B cell (primary cell): ENCODE data around the gene HSP90B1. TPM values are rescaled to one million over a fixed set of nuclear protein-coding genes. Genes with fewer than 3 reads are reported as not detected.

ENCODE experiments used
- ATAC-seq: fragments of 200-7000 bp; cut with Tn5 transposase; one replicate; pipeline ENCODE4 v1.10.0; 2021; ENCODE audit warnings: low read depth, mild to moderate bottlenecking, moderate number of reproducible peaks, moderate library complexity
- CTCF ChIA-PET: fragments of 350-600 bp; sonication (Branson Sonifier 250); formaldehyde crosslinking; loops from one replicate; lab custom pipeline; 2021; ENCODE audit warnings: antibody characterized with exemption, inconsistent platforms; lab: Charles Lee
- POLR2A ChIA-PET: fragments of 350-600 bp; sonication (Branson Sonifier 250); formaldehyde crosslinking; loops from one replicate; lab custom pipeline; 2021; ENCODE audit warnings: antibody characterized with exemption; lab: Charles Lee
- DNase-seq: peaks from one replicate; pipeline ENCODE4 v3.0.0; 2013
- H2AFZ ChIP-seq: 2 replicates; pipeline ENCODE4 v1.6.1; 2012; ENCODE audit warnings: mild to moderate bottlenecking, low read depth, low read length; ENCODE audit not compliant: insufficient read depth, poor library complexity, severe bottlenecking
- H3K27ac ChIP-seq, 2 donors: 1 replicate in 1 of 2; 2 replicates in 1 of 2; pipeline ENCODE4 v1.5.1; 2012 to 2013; ENCODE audit warnings: low read length in 2 of 2, mild to moderate bottlenecking in 2 of 2, moderate library complexity in 1 of 2
- H3K27me3 ChIP-seq, 4 experiments: fragments of 200-600 bp in 1 of 4; sonication (generic) in 1 of 4; replicated peaks in 1 of 4; 1 replicate in 2 of 4; 2 replicates in 2 of 4; pipeline versions ENCODE4 v1.6.1 to v1.7.0; 2013 to 2016; ENCODE audit warnings: low read length in 3 of 4, mild to moderate bottlenecking in 2 of 4, mixed read lengths in 1 of 4, moderate library complexity in 1 of 4; ENCODE audit not compliant: insufficient read depth in 4 of 4, control insufficient read depth in 3 of 4; ENCODE audit errors: control extremely low read depth in 1 of 4
- H3K36me3 ChIP-seq, 2 experiments: replicated peaks in 1 of 2; 1 replicate in 1 of 2; 2 replicates in 1 of 2; pipeline versions ENCODE4 v1.6.1 to v1.7.1; 2013; ENCODE audit warnings: low read length in 1 of 2; ENCODE audit not compliant: insufficient read depth in 2 of 2, control insufficient read depth in 1 of 2; ENCODE audit errors: control extremely low read depth in 1 of 2, extremely low read depth in 1 of 2
- H3K4me1 ChIP-seq, 2 donors: fragments of 200-600 bp in 1 of 2; sonication (generic) in 1 of 2; 1 replicate in 1 of 2; 2 replicates in 1 of 2; pipeline versions ENCODE4 v1.5.1 to v1.6.1; 2013 to 2017; ENCODE audit warnings: low read length in 2 of 2; ENCODE audit not compliant: control insufficient read depth in 2 of 2, insufficient read depth in 2 of 2
- H3K4me2 ChIP-seq: replicated peaks from 2 replicates; pipeline ENCODE3; 2012; ENCODE audit warnings: mild to moderate bottlenecking, low read depth, low read length; ENCODE audit not compliant: poor library complexity, severe bottlenecking
- H3K4me3 ChIP-seq, 5 experiments: fragments of 200-600 bp in 1 of 5; sonication (generic) in 1 of 5; 1 replicate in 3 of 5; 2 replicates in 2 of 5; pipeline versions ENCODE4 v1.5.1 to v1.7.0; 2011 to 2016; ENCODE audit warnings: low read length in 4 of 5, mild to moderate bottlenecking in 4 of 5, low read depth in 2 of 5, control low read depth in 1 of 5, moderate library complexity in 1 of 5; ENCODE audit not compliant: insufficient read depth in 1 of 5; ENCODE audit errors: control extremely low read depth in 1 of 5, extremely low read depth in 1 of 5
- H3K79me2 ChIP-seq: fragments of 200-600 bp; sonication (generic); one replicate; pipeline ENCODE4 v1.6.0; 2016; ENCODE audit warnings: low read length; ENCODE audit not compliant: control insufficient read depth, insufficient read depth
- H3K9ac ChIP-seq: fragments of 200-600 bp; sonication (generic); 2 replicates; pipeline ENCODE4 v1.6.1; 2017; ENCODE audit warnings: mild to moderate bottlenecking, low read length, moderate library complexity
- H3K9me3 ChIP-seq, 3 donors: one replicate each; pipeline versions ENCODE4 v1.6.1 to v1.7.1; 2013; ENCODE audit warnings: low read length in 2 of 3; ENCODE audit not compliant: control insufficient read depth in 2 of 3, insufficient read depth in 1 of 3; ENCODE audit errors: control extremely low read depth in 1 of 3
- H4K20me1 ChIP-seq: 2 replicates; pipeline ENCODE4 v1.6.0; 2012; ENCODE audit warnings: mild to moderate bottlenecking, low read length; ENCODE audit not compliant: insufficient read depth, control insufficient read depth, poor library complexity, severe bottlenecking
- H3K27ac Mint-ChIP-seq: one replicate; pipeline ENCODE4 v1.8.0; 2021; ENCODE audit warnings: mixed read lengths
- H3K27me3 Mint-ChIP-seq: one replicate; pipeline ENCODE4 v1.8.0; 2021; ENCODE audit warnings: mixed read lengths
- H3K4me1 Mint-ChIP-seq: one replicate; pipeline ENCODE4 v1.8.0; 2021; ENCODE audit warnings: mixed read lengths
- H3K4me3 Mint-ChIP-seq: one replicate; pipeline ENCODE4 v1.8.0; 2021; ENCODE audit warnings: mixed read lengths
- H3K9me3 Mint-ChIP-seq: one replicate; pipeline ENCODE4 v1.8.0; 2022; ENCODE audit warnings: mixed read lengths; ENCODE audit not compliant: insufficient read depth
- EZH2 ChIP-seq: IDR thresholded peaks from 2 replicates; pipeline ENCODE4 v1.6.1; 2012; ENCODE audit warnings: borderline replicate concordance, low read depth, mild to moderate bottlenecking, moderate library complexity, low read length; ENCODE audit not compliant: insufficient read depth, poor library complexity, severe bottlenecking
- WGBS: methylation state at CpG from one replicate; pipeline ENCODE4 v1.1.5; 2013; ENCODE audit warnings: missing lambda C conversion rate; ENCODE audit not compliant: insufficient coverage; 5-methylcytosine and 5-hydroxymethylcytosine counted together
- intact Hi-C: fragments of 100-400 bp; cut with micrococcal nuclease; formaldehyde crosslinking; loops from one replicate; pipeline ENCODE4 v1.10.0; 2022
- polyA plus RNA-seq: library from polyadenylated mRNA; depleted of rRNA; stranded (reverse); fragments of >200 nt; gene quantifications from 2 replicates; pipeline ENCODE4 v1.2.3, GENCODE V29; 2012
- total RNA-seq, 2 donors: library from RNA; stranded (reverse); fragments of 120-200 nt in 1 of 2; gene quantifications; 1 replicate in 1 of 2; 2 replicates in 1 of 2; pipeline versions ENCODE4 v1.2.3 to v1.2.4, GENCODE V29; 2013 to 2022
- TF ChIP-seq, protein P1 (sequence below): fragments of 200-600 bp; IDR thresholded peaks from one replicate; pipeline ENCODE4 v1.8.0; 2022; ENCODE audit warnings: antibody characterized with exemption, mild to moderate bottlenecking

Gene HSP90B1
- total and polyA plus RNA-seq, 2 donors (not counting 1 experiment from before 2014, with no cell fraction given), result 94.5 to 203 TPM

DNA sequence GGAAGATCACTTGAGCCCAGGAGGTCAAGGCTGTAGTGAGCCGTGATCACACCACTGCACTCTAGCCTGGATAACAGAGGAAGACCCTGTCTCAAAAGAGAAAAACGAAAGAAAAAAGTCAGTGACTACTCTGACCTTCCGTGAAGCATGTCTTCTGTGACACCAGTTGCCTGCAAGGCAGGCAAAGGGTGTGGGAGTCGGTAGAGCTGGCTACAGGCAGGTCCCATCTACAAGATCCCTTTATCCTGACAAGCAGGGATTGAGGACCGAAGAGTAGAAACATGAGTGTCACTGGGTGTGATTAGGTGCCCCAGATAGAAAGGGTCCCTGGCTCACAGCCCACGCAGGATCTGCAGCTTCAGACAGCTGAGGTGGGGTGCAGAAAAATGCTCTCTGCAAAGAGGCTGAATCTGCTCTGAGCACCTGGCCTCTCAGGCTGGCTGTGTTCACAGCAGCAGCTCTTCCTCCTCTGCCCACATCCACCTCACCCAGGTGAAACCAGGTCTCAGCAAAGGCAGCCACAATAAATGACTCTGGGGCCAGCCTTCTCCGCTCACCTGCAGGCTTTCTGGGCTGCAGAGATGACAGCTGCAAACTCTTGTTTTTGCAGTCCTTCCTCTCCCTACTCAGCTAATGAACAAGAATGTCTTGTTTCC, 28.6 kb upstream of the HSP90B1 start:
- intact Hi-C loops, result no loop called here
- H3K4me3 Mint-ChIP-seq, result no peak overlapping the region
- TF ChIP-seq EZH2, result no peak
- TF ChIP-seq, protein P1, sequence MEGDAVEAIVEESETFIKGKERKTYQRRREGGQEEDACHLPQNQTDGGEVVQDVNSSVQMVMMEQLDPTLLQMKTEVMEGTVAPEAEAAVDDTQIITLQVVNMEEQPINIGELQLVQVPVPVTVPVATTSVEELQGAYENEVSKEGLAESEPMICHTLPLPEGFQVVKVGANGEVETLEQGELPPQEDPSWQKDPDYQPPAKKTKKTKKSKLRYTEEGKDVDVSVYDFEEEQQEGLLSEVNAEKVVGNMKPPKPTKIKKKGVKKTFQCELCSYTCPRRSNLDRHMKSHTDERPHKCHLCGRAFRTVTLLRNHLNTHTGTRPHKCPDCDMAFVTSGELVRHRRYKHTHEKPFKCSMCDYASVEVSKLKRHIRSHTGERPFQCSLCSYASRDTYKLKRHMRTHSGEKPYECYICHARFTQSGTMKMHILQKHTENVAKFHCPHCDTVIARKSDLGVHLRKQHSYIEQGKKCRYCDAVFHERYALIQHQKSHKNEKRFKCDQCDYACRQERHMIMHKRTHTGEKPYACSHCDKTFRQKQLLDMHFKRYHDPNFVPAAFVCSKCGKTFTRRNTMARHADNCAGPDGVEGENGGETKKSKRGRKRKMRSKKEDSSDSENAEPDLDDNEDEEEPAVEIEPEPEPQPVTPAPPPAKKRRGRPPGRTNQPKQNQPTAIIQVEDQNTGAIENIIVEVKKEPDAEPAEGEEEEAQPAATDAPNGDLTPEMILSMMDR, result no peak
- WGBS, result 70% methylated on average over 6 of the region's 7 CpGs
- POLR2A ChIA-PET, result interaction anchor here (0.5 kb wide), 1 partner anchor 80 kb away, joined by 4 read pairs; no protein-coding TSS in a partner anchor
- no peaks in the 10 kb centered on the region for H3K4me1 ChIP-seq
- H4K20me1 ChIP-seq, result no peaks in the 10 kb centered on the region
- DNase-seq (no peak), ATAC-seq (no peak)
- no peaks in the 10 kb centered on the region for H3K27me3 Mint-ChIP-seq
- H3K36me3 ChIP-seq, result no peaks in the 10 kb centered on the region
- H3K4me2 ChIP-seq, result no peak overlapping the region
- H3K27me3 ChIP-seq, result no peaks in the 10 kb centered on the region
- no peak overlapping the region for H3K9ac ChIP-seq
- no peaks in the 10 kb centered on the region for H3K9me3 Mint-ChIP-seq
- H2AFZ ChIP-seq, result no peak overlapping the region
- H3K27ac ChIP-seq, result no peak overlapping the region
- CTCF ChIA-PET, result no interaction called here
- no peak overlapping the region for H3K4me3 ChIP-seq
- no peaks in the 10 kb centered on the region for H3K4me1 Mint-ChIP-seq
- H3K27ac Mint-ChIP-seq, result no peak overlapping the region
- no peaks in the 10 kb centered on the region for H3K79me2 ChIP-seq
- H3K9me3 ChIP-seq, result peaks cover 0 to 4% (median 3%) of the 10 kb centered on the region in 3 donors

DNA sequence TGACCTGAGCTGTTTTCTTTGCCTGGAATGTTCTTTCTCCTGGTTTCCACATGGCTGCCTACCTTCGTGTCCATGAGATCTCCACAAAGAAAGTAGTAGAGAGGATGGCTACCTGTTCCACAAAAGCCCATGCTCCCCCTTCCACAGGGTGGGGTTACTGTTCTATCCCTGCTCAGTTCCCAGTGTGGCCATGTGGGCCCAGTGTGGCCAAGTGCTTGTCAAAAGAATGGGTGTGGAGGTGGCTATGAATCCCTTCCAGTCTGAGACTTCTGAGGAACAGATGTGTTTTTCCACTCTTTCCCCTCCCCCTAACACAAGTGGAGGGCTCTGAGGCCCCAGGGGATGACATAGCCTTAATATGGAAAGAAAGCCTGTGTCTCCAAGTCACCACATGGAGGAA, 26.2 kb upstream of the HSP90B1 start:
- Histone ChIP-seq H3K4me2 (no peak overlapping the region), H3K9ac (no peak overlapping the region), H3K9me3 (peaks cover 0 to 4% (median 3%) of the 10 kb centered on the region in 3 donors), H4K20me1 (no peaks in the 10 kb centered on the region), H3K27ac (no peak overlapping the region), H3K4me1 (no peaks in the 10 kb centered on the region), H3K79me2 (no peaks in the 10 kb centered on the region), H3K27me3 (no peaks in the 10 kb centered on the region), H2AFZ (no peak overlapping the region), H3K4me3 (no peak overlapping the region), H3K36me3 (no peaks in the 10 kb centered on the region)
- Mint-ChIP-seq H3K27ac (no peak overlapping the region), H3K9me3 (no peaks in the 10 kb centered on the region), H3K4me3 (no peak overlapping the region), H3K27me3 (peaks cover 4% of the 10 kb centered on the region), H3K4me1 (peaks cover 2% of the 10 kb centered on the region)
- DNase-seq, result no peak
- POLR2A ChIA-PET, result no interaction called here
- no CpG with 5 or more reads among the region's 1 CpG for WGBS
- no peak for TF ChIP-seq EZH2
- TF ChIP-seq, protein P1, result no peak
- intact Hi-C loops, result no loop called here
- CTCF ChIA-PET, result no interaction called here
- no peak for ATAC-seq
